Glutamatergic neuron (in vitro differentiated cells): ENCODE data around the gene IQCM. TPM values are rescaled to one million over a fixed set of nuclear protein-coding genes. Genes with fewer than 3 reads are reported as not detected.

Experiments used
- DNase-seq: peaks from one replicate; pipeline ENCODE4 v3.0.0; 2022
- H3K27ac Mint-ChIP-seq: one replicate; pipeline ENCODE4 v1.8.0; 2020; ENCODE audit warnings: mild to moderate bottlenecking, mixed read lengths, inconsistent platforms; ENCODE audit not compliant: unreplicated experiment
- H3K27me3 Mint-ChIP-seq: one replicate; pipeline ENCODE4 v1.8.0; 2020; ENCODE audit warnings: mild to moderate bottlenecking, moderate library complexity, mixed read lengths, inconsistent platforms; ENCODE audit not compliant: unreplicated experiment
- H3K36me3 Mint-ChIP-seq: one replicate; pipeline ENCODE4 v1.8.0; 2020; ENCODE audit warnings: mild to moderate bottlenecking, mixed read lengths, inconsistent platforms; ENCODE audit not compliant: unreplicated experiment
- H3K4me1 Mint-ChIP-seq: one replicate; pipeline ENCODE4 v1.8.0; 2020; ENCODE audit warnings: mild to moderate bottlenecking, low read depth, mixed read lengths, inconsistent platforms; ENCODE audit not compliant: unreplicated experiment
- H3K4me3 Mint-ChIP-seq: one replicate; pipeline ENCODE4 v1.8.0; 2020; ENCODE audit warnings: mild to moderate bottlenecking, mixed read lengths, inconsistent platforms; ENCODE audit not compliant: unreplicated experiment
- H3K9me3 Mint-ChIP-seq: one replicate; pipeline ENCODE4 v1.8.0; 2020; ENCODE audit warnings: mild to moderate bottlenecking, moderate library complexity, mixed read lengths, inconsistent platforms; ENCODE audit not compliant: unreplicated experiment
- CTCF ChIP-seq: fragments of 200-600 bp; sonication (generic); IDR thresholded peaks from one replicate; pipeline ENCODE4 v1.5.0; 2021; ENCODE audit not compliant: partially characterized antibody, unreplicated experiment
- total RNA-seq: library from RNA; stranded (reverse); fragmentation: NEBNext Ultra II Directional; extraction: Animal tissue kit (Norgen Biotek cat#: 25700); gene quantifications from one replicate; pipeline ENCODE4 v1.2.1, GENCODE V29; 2021; ENCODE audit not compliant: unreplicated experiment

IQCM gene
- total RNA-seq, 1 donor from 2014 or later = not detected

GRCh38 chr4:149713031-149713430, 102.6 kb downstream of the IQCM start:
- Mint-ChIP-seq H3K4me3 (no peak overlapping the region), H3K9me3 (no peaks in the 10 kb centered on the region), H3K36me3 (peaks cover 4% of the 10 kb centered on the region), H3K27me3 (no peaks in the 10 kb centered on the region), H3K4me1 (no peaks in the 10 kb centered on the region), H3K27ac (no peak overlapping the region)
- no peak for DNase-seq
- no peak for TF ChIP-seq CTCF

- no peaks in the 10 kb centered on the region for H3K4me1 Mint-ChIP-seq
- DNase-seq = no peak
Observed at GRCh38 chr4:149711593-149712365, 103.9 kb downstream of the IQCM start.

GRCh38 chr4:149709640-149710039, 106.0 kb downstream of the IQCM start:
- H3K27me3 Mint-ChIP-seq = no peaks in the 10 kb centered on the region
- H3K9me3 Mint-ChIP-seq = no peaks in the 10 kb centered on the region
- DNase-seq = no peak
- no peak overlapping the region for H3K27ac Mint-ChIP-seq
- no peak for TF ChIP-seq CTCF
- H3K4me1 Mint-ChIP-seq = no peaks in the 10 kb centered on the region
- no peaks in the 10 kb centered on the region for H3K36me3 Mint-ChIP-seq
- H3K4me3 Mint-ChIP-seq = no peak overlapping the region

More at GRCh38 chr4:149711593-149712365, 103.9 kb downstream of the IQCM start:
- Mint-ChIP-seq H3K27me3 (no peaks in the 10 kb centered on the region), H3K36me3 (peaks cover 4% of the 10 kb centered on the region), H3K27ac (no peak overlapping the region), H3K9me3 (no peaks in the 10 kb centered on the region), H3K4me3 (no peak overlapping the region)
- TF ChIP-seq CTCF = no peak

- DNase-seq = no peak
- H3K4me3 Mint-ChIP-seq = no peak overlapping the region
Observed at GRCh38 chr4:149708513-149709130, 107.0 kb downstream of the IQCM start.

More at GRCh38 chr4:149708513-149709130, 107.0 kb downstream of the IQCM start:
- Mint-ChIP-seq H3K27me3 (no peaks in the 10 kb centered on the region), H3K36me3 (no peaks in the 10 kb centered on the region), H3K4me1 (no peaks in the 10 kb centered on the region), H3K9me3 (no peaks in the 10 kb centered on the region), H3K27ac (no peak overlapping the region)
- TF ChIP-seq CTCF = no peak
